Panc1 (cell line): ENCODE results near the gene RBBP7. TPM values are rescaled to one million over a fixed set of nuclear protein-coding genes. Genes with fewer than 3 reads are reported as not detected.

Experiments
- ATAC-seq: fragments of 200-7000 bp; cut with Tn5 transposase; 2 replicates; pipeline ENCODE4 v1.9.1; 2020; ENCODE audit warnings: mild to moderate bottlenecking, moderate library complexity
- BruUV-seq: library from RNA; stranded (reverse); fragments of 400-500 nt; replicated peaks from 2 replicates; lab custom pipeline; 2021; lab: Mats Ljungman, UMichigan
- CTCF ChIA-PET: fragments of 300-600 bp; sonication (Branson Sonifier 250); formaldehyde crosslinking; loops from one replicate; lab custom pipeline; 2022; ENCODE audit warnings: antibody characterized with exemption; lab: Charles Lee
- POLR2A ChIA-PET: fragments of 300-600 bp; sonication (Branson Sonifier 250); formaldehyde crosslinking; loops from one replicate; lab custom pipeline; 2022; ENCODE audit warnings: antibody characterized with exemption; lab: Charles Lee
- DNase-seq: peaks from one replicate; pipeline ENCODE4 v3.0.0-alpha.2; 2010; ENCODE audit warnings: low read depth, low spot score
- H3K27ac ChIP-seq: 2 replicates; pipeline ENCODE4 v1.5.1; 2011; ENCODE audit warnings: mild to moderate bottlenecking, low read length, inconsistent platforms
- H3K27me3 ChIP-seq: fragments of 200-500 bp; sonication (Bioruptor generic); 2 replicates; pipeline ENCODE4 v1.6.0; 2014; ENCODE audit warnings: low read length, inconsistent platforms; ENCODE audit not compliant: control insufficient read depth, insufficient read depth
- H3K36me3 ChIP-seq: fragments of 200-500 bp; sonication (Bioruptor generic); 2 replicates; pipeline ENCODE4 v1.5.1; 2014; ENCODE audit warnings: inconsistent platforms, mild to moderate bottlenecking, low read length, moderate library complexity; ENCODE audit not compliant: control insufficient read depth, insufficient read depth
- H3K4me1 ChIP-seq: 2 replicates; pipeline ENCODE4 v1.5.1; 2011; ENCODE audit warnings: inconsistent platforms, mild to moderate bottlenecking, low read length, moderate library complexity; ENCODE audit not compliant: control insufficient read depth, insufficient read depth
- H3K4me3 ChIP-seq, 2 experiments: 2 replicates each; pipeline ENCODE4 v1.5.1; 2011 to 2012; ENCODE audit warnings: low read depth in 2 of 2, low read length in 2 of 2, mild to moderate bottlenecking in 2 of 2, inconsistent platforms in 1 of 2, moderate library complexity in 1 of 2
- H3K9me3 ChIP-seq: fragments of 200-500 bp; sonication (Bioruptor generic); 2 replicates; pipeline ENCODE4 v1.5.1; 2014; ENCODE audit warnings: low read depth, mild to moderate bottlenecking, inconsistent platforms, low read length, moderate library complexity; ENCODE audit not compliant: control insufficient read depth, insufficient read depth
- CTCF ChIP-seq: fragments of 450-650 bp; IDR thresholded peaks from 2 replicates; pipeline ENCODE4 v1.5.1; 2017; ENCODE audit warnings: mild to moderate bottlenecking
- POLR2AphosphoS5 ChIP-seq: IDR thresholded peaks from 2 replicates; pipeline ENCODE4 v1.6.1; 2012; ENCODE audit warnings: mild to moderate bottlenecking, low read depth, low read length, moderate library complexity
- REST ChIP-seq, 2 experiments: IDR thresholded peaks; 2 replicates each; pipeline ENCODE4 v1.6.1; 2011 to 2012; ENCODE audit warnings: low read depth in 2 of 2, control low read depth in 1 of 2, low read length in 1 of 2, mild to moderate bottlenecking in 1 of 2, moderate library complexity in 1 of 2; ENCODE audit not compliant: insufficient read depth in 1 of 2
- SIN3A ChIP-seq: IDR thresholded peaks from 2 replicates; pipeline ENCODE4 v1.6.1; 2012; ENCODE audit warnings: low read depth, mild to moderate bottlenecking, low read length, moderate library complexity, borderline replicate concordance; ENCODE audit not compliant: insufficient read depth
- TCF7L2 ChIP-seq: IDR thresholded peaks from 2 replicates; pipeline ENCODE4 v1.6.1; 2011; ENCODE audit warnings: mild to moderate bottlenecking, low read depth, low read length, inconsistent platforms
- in situ Hi-C: cut with HindIII; loops from 2 replicates; pipeline ENCODE4 v1.10.0; 2016; ENCODE audit warnings: low sequenced_read_pairs, low pct_unique_long_range_greater_than_20kb
- intact Hi-C: fragments of 100-400 bp; cut with micrococcal nuclease; formaldehyde crosslinking; loops from one replicate; pipeline ENCODE4 v1.10.0; 2022; ENCODE audit not compliant: unreplicated experiment
- total RNA-seq: library from RNA; stranded (reverse); gene quantifications from one replicate; pipeline ENCODE4 v1.2.1, GENCODE V29; 2021; ENCODE audit not compliant: unreplicated experiment

Gene RBBP7
- total RNA-seq, 1 experiment from 2014 or later: 95.8 TPM

- H3K9me3 ChIP-seq: no peaks in the 10 kb centered on the region
- H3K36me3 ChIP-seq: 0 out of 2 replicates have a peak, but pooled peaks cover 2% of the 10 kb centered on the region
- ChIA-PET CTCF (no interaction called here), POLR2A (no interaction called here)
- no peak overlapping the region for H3K27ac ChIP-seq
- DNase-seq: no peak
- intact Hi-C loops (no loop called here), in situ Hi-C loops (no loop called here)
- BruUV-seq: no TSS peak
- no peaks in the 10 kb centered on the region for H3K4me1 ChIP-seq
- no peak for ATAC-seq
- H3K4me3 ChIP-seq: no peak overlapping the region
- TF ChIP-seq REST (IDR thresholded peaks at IDR 0.05; ENCODE audit: insufficient read depth in 1 of 2, low read depth in 2 of 2, low read length in 1 of 2) (no peak), TCF7L2 (no peak), POLR2AphosphoS5 (no peak), CTCF (no peak), SIN3A (no peak)
- no peaks in the 10 kb centered on the region for H3K27me3 ChIP-seq
Measured at GRCh38 chrX:16796298-16796697, 73.9 kb downstream of the RBBP7 start.

Other genes starting within 250 kb of the RBBP7 start
- not detected for gene S100G, start 220.2 kb downstream of the RBBP7 start, total RNA-seq
- 3.8 TPM for gene CTPS2, start 157.7 kb downstream of the RBBP7 start, total RNA-seq
- 23.4 TPM for gene SYAP1, start 150.8 kb downstream of the RBBP7 start, total RNA-seq
- gene TXLNG, start 83.9 kb downstream of the RBBP7 start, total RNA-seq: 10.2 TPM
- gene REPS2, start 76.3 kb upstream of the RBBP7 start, total RNA-seq: 4.5 TPM